Endothelial cell (in vitro differentiated cells): ENCODE measurements around the gene TPMT. TPM values are rescaled to one million over a fixed set of nuclear protein-coding genes. Genes with fewer than 3 reads are reported as not detected.
A peak's percentile ranks its signal among the peaks of the same experiment; 100 is the strongest.

Experiments used
- DNase-seq: peaks from one replicate; pipeline ENCODE4 v3.0.0; 2021; ENCODE audit warnings: low spot score
- H3K27ac Mint-ChIP-seq: one replicate; pipeline ENCODE4 v1.8.0; 2021; ENCODE audit warnings: mixed read lengths, inconsistent platforms; ENCODE audit not compliant: unreplicated experiment
- H3K27me3 Mint-ChIP-seq: one replicate; pipeline ENCODE4 v1.8.0; 2021; ENCODE audit warnings: mild to moderate bottlenecking, moderate library complexity, mixed read lengths, inconsistent platforms; ENCODE audit not compliant: unreplicated experiment
- H3K36me3 Mint-ChIP-seq: one replicate; pipeline ENCODE4 v1.8.0; 2021; ENCODE audit warnings: mild to moderate bottlenecking, low read depth, mixed read lengths, inconsistent platforms; ENCODE audit not compliant: unreplicated experiment
- H3K4me1 Mint-ChIP-seq: one replicate; pipeline ENCODE4 v1.8.0; 2021; ENCODE audit warnings: mild to moderate bottlenecking, mixed read lengths, inconsistent platforms; ENCODE audit not compliant: unreplicated experiment
- H3K4me3 Mint-ChIP-seq: one replicate; pipeline ENCODE4 v1.8.0; 2021; ENCODE audit warnings: mild to moderate bottlenecking, mixed read lengths, inconsistent platforms; ENCODE audit not compliant: unreplicated experiment
- H3K9me3 Mint-ChIP-seq: one replicate; pipeline ENCODE4 v1.8.0; 2021; ENCODE audit warnings: mixed read lengths, inconsistent platforms; ENCODE audit not compliant: unreplicated experiment
- total RNA-seq: library from RNA; stranded (reverse); fragmentation: NEBNext Ultra II Directional; extraction: Animal tissue kit (Norgen Biotek cat#: 25700); gene quantifications from one replicate; pipeline ENCODE4 v1.2.1, GENCODE V29; 2021; ENCODE audit not compliant: unreplicated experiment
- TF ChIP-seq, protein P1 (sequence below): fragments of 200-600 bp; sonication (generic); IDR thresholded peaks from one replicate; pipeline ENCODE4 v1.5.0; 2021; ENCODE audit warnings: antibody characterized with exemption; ENCODE audit not compliant: unreplicated experiment

Gene TPMT
- total RNA-seq, 1 donor from 2014 or later: 13.7 TPM

DNA sequence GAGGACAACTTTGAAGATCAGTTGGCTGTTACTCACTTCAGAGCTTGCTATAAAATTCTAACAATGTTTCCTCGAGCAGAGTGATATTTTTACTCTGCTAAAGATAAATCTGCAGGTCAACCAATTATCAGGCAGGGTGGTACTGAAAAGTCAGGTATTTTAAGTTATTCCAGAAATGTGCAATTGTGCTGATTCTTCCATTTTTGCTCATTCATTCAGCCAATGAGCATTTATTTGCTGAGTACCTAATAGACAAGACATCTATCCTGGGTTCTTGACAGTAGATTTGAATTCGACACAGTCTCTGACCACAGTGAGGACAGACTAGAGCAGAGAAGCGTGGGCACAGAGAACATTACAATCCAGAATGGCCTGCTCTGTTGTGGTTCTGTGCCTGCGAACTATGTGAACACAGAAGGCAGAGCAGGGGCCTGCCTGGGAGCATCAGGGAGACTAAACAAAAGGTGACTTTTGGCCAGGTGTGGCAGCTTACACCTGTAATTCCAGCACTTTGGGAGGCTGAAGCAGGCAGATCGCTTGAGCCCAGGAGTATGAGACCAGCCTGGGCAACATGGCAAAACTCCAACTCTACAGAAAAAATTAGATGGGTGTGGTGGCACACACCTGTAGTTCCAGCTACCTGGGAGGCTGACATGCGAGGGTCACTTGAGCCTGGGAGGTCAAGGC is 14.8 kb downstream of the TPMT start:
- Mint-ChIP-seq H3K4me3 (no peak overlapping the region), H3K27ac (no peak overlapping the region), H3K27me3 (peaks cover 2% of the 10 kb centered on the region), H3K9me3 (no peaks in the 10 kb centered on the region), H3K36me3 (peaks cover 42% of the 10 kb centered on the region), H3K4me1 (no peaks in the 10 kb centered on the region)
- no peak for DNase-seq
- TF ChIP-seq, protein P1, sequence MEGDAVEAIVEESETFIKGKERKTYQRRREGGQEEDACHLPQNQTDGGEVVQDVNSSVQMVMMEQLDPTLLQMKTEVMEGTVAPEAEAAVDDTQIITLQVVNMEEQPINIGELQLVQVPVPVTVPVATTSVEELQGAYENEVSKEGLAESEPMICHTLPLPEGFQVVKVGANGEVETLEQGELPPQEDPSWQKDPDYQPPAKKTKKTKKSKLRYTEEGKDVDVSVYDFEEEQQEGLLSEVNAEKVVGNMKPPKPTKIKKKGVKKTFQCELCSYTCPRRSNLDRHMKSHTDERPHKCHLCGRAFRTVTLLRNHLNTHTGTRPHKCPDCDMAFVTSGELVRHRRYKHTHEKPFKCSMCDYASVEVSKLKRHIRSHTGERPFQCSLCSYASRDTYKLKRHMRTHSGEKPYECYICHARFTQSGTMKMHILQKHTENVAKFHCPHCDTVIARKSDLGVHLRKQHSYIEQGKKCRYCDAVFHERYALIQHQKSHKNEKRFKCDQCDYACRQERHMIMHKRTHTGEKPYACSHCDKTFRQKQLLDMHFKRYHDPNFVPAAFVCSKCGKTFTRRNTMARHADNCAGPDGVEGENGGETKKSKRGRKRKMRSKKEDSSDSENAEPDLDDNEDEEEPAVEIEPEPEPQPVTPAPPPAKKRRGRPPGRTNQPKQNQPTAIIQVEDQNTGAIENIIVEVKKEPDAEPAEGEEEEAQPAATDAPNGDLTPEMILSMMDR: no peak

DNA sequence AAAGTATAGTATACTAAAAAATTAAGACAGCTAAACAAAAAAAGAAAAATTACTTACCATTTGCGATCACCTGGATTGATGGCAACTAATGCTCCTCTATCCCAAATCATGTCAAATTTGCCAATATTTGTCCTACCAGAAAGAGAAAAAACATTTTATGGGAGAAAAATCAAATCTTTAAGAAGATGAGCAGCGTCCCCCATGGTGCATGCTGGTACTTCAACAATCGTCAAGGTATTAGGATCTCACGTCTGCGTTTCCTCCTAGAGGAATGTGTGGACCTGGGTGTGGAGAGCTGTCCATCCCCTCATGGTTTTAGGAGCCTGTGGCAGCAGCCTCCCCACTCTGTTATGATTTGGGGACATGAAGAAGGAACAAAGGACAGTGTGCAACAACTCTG is 16.0 kb downstream of the TPMT start:
- peaks cover 44% of the 10 kb centered on the region for H3K36me3 Mint-ChIP-seq
- no peaks in the 10 kb centered on the region for H3K4me1 Mint-ChIP-seq

DNA sequence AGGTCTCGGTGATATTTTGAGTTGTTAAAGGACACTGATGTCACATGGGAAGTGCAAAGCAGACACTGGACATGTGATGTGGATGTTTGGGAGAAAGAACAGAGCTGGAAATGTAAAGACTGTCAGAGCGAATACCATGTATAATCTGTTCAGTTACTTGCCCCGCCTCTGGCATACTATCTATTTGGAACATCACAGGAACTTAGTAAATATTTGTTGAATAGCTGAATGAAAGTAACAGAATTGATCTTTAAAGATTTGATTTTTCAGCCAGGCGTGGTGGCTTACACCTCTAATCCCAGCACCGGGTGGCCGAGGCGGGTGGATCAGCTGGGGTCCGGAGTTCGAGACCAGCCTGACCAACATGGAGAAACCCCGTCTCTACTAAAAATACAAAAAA is 18.6 kb downstream of the TPMT start:
- no peaks in the 10 kb centered on the region for H3K4me1 Mint-ChIP-seq
- no peak overlapping the region for H3K27ac Mint-ChIP-seq
- DNase-seq: no peak
- TF ChIP-seq, protein P1: no peak
- no peaks in the 10 kb centered on the region for H3K9me3 Mint-ChIP-seq
- H3K27me3 Mint-ChIP-seq: peaks cover 2% of the 10 kb centered on the region
- peaks cover 39% of the 10 kb centered on the region for H3K36me3 Mint-ChIP-seq
- H3K4me3 Mint-ChIP-seq: peak overlapping the region; percentile 59

More for the DNA sequence above, 16.0 kb downstream of the TPMT start:
- Mint-ChIP-seq H3K9me3 (no peaks in the 10 kb centered on the region), H3K4me3 (no peak overlapping the region), H3K27me3 (peaks cover 2% of the 10 kb centered on the region), H3K27ac (no peak overlapping the region)
- TF ChIP-seq, protein P1: peak; percentile 13
- DNase-seq: no peak

DNA sequence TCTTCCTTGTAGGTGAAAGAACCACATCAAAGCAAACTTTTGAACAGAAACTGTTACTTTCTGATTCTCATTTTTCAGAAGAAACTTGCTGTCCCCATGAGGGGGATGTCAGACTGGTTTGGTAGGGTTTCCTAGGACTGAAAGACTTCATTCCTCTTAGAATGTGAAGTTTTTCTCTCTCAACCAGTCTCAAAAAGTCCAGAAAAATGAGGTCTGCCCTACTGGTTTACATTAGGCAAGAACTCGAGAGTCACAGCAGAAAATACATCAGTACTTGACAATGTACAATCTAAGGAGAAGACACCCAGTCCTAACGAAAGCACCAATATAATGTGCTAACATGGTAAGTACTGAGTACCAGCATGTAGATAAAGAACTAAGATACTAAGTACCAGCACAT is 19.7 kb downstream of the TPMT start:
- TF ChIP-seq, protein P1: no peak
- Mint-ChIP-seq H3K36me3 (peaks cover 31% of the 10 kb centered on the region), H3K27ac (no peak overlapping the region), H3K27me3 (peaks cover 2% of the 10 kb centered on the region), H3K9me3 (no peaks in the 10 kb centered on the region), H3K4me3 (no peak overlapping the region), H3K4me1 (no peaks in the 10 kb centered on the region)
- DNase-seq: no peak

DNA sequence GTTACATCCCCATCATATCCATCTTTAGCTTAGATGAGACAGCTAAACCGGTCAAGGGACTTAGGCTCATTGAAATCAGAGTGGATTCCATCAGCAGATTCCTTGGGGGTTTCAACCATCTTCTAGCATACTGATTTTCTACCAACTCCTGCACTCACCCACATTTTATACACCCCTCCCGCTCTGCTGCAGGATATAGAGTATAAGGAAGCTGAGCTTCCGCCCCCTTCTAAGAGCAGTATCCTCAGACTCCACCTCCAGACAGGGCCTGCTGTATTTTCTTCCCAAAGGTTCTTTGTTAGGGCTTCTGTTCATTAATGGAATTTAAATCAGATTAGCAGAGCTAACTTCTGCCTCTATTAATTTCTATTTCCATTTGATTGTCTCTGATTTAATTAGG is 22.5 kb downstream of the TPMT start:
- Mint-ChIP-seq H3K27ac (no peak overlapping the region), H3K27me3 (no peaks in the 10 kb centered on the region), H3K36me3 (peaks cover 30% of the 10 kb centered on the region), H3K9me3 (no peaks in the 10 kb centered on the region), H3K4me3 (no peak overlapping the region), H3K4me1 (no peaks in the 10 kb centered on the region)
- DNase-seq: no peak
- TF ChIP-seq, protein P1: no peak
